HG02870 (cell line): Measurements from ENCODE around the gene TMEM184A.

Source experiments
- ATAC-seq: cut with Tn5 transposase; IDR thresholded peaks from one replicate; pipeline ENCODE4 v1.9.1; 2021; ENCODE audit warnings: mild to moderate bottlenecking, moderate library complexity; ENCODE audit not compliant: unreplicated experiment

The TMEM184A gene

DNA sequence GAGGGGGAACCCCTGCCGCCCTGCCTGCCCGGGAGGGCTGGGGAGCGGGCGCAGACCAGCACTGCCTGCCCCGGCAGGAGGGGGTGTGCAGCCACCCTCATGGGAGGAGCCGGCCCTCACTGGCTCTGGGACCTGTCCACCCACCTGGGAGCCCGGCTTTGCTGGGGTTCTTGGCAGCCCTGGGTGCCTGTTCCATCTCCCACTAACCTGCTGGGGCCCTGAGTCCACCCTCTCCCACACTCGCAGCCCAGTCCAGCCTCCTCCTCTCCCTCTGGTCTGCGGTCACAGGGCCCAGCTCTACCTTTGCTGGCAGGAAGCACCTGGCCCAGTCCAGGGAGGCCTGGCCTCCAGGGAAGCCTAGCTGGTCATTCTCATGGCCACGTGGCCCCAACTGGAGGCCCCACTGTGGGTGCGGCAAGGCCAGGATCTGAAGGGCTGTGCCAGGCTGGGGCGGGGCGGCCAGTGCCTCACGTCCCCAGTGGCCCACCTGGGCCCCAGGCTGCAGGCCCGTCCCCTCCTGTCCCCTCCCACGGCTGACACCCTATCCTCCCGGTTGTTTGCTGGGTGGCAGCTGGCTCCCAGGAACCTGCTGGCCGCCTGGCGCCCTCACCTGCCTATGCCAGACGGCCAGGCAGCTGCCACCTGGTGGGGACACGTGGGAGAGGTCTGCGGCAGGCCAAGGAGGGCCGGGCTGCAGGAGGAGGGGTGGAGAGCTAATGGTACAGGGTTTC is at the start of gene TMEM184A:
Gene TMEM184A, minus strand, starts transcription at position 393 of the 731 bp plus-strand sequence. CDS start 721 bp downstream, outside the sequence.
- no peak for ATAC-seq

GRCh38 chr7:1604383-1604782 is 48.4 kb upstream of the TMEM184A start:
- no peak for ATAC-seq

DNA sequence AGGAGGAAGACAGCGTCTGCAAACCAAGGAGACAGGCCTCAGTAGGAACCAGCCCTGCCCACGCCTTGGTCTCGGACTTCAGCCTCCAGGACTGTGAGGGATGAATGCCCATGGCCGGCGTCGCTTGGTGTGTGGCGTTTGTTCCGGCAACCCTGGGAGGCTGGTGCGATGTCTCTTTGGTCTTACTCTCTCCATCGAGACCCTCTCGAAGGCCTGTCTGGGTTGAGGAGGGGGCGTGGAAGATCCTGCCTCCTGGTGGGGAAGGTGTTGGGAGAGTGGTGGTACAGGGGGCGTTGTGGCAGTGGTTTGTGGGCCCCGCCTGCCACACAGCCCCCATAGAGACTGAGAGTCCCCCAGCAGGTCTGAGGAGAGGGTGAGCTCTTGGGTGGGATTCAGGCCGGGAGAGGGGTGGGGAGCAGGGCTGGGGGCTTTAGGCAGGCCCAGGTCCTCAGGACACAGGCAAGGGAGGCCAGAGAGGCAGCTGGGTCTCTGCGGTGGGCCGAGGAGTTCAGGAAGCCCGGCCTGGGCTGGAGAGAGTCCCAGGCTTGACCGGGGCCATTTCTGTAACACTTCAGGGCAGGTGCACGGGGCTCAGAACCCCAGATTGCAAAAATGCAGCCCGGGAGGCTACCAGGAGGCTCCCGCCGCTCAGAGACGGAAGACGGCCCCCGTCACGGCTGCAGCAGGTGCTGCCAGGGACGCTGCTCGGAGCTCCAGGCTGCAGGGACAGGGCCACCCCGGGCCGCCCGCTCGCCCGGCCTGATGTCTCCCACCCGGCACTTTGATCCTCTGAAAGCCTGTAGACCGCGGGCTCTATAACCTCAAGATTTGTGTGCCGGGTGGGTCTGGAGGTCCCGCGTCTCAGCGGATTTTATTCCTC is 47.6 kb upstream of the TMEM184A start:
- ATAC-seq: no peak

DNA sequence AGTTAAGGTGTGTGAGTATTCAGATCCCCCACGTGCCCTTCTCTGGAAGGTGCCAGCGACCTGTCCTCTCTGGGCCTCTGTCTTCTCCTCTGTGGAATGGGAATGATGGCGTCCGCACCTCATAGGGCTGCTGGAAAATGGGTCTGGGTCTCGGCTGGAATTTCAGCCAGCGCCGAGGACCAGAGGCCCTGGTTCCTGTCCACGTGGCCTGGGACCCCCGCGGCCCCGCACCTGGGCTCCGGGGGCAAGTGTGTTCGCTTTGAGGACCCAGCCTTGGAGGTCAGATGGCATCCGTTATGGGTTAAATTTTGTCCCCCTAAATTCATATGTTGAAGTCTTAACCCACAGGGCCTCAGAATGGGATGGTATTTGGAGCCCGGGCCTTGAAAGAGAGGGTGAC is 46.4 kb upstream of the TMEM184A start:
- no peak for ATAC-seq

DNA sequence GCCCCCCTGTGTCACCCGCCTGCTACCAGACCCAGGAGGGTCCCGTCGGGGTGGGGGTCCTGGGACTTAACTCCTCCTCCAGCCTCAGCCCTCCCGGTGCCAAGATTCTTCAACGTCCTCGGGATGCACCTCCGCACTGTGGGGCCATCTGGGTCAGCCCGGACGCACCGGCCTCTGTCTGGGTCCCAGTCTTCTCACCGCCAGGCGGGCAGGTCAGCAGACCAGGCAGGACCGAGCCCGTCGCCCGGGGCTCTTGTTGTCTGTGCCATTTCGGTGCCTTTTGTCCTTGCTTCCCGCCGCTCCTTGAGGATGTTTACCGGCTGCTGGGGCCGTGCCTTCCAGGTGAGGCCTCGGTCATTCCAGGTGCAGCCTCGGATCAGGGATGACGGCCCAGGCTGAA is 46.0 kb upstream of the TMEM184A start:
- ATAC-seq: no peak

- ATAC-seq: no peak
These were observed 43.8 kb upstream of the TMEM184A start for GRCh38 chr7:1599640-1600395.

DNA sequence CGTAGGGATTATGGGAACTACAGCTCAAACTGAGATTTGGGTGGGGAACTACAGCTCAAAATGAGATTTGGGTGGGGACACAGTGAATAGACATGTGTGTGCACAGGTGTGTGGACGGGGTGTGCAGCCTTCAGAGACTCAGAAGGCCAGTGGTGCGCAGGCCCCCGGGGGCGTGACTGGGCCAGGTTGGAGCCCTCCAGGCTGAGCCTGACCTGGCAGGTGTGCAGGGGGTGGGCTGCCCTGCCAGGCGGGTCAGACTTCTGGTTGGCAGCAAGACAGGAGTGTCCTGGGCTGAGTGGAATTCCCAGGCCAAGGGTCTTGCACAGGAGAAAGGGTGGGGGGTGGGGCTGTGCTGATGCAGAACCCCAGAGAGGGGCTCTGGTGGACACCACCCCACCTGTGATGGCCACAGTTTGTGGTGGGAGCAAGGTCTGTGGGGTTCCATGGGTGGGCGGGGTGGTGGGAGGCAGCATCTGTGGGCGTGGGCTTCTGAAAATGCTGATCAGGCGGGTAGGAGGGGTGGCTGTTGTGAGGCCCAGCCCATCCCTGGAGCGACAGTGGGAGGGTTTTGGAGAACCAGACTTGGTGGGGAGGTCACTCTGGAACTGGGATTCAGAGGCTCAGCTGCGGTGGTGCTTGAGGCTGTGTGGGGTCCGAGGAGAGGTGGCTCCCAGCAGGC is 43.1 kb upstream of the TMEM184A start:
- ATAC-seq: no peak

DNA sequence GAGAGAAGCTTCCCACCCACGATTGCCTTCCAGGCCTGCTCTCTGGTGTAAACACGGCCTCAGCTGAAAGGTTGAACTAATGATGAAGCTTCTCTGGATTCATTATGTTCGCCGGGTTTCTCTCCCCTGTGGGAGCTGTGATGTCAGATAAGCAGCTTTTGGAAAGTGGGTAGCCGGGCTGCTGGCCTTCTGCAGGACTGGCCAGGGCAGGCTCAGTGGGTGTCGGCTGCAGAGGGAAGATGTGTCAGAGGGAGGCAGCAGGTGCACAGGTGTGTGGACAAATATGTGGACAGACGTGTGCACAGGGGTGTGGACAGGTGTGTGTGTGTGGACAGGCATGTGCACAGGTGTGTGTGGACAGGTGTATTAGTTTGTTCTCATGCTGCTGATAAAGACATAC is 42.3 kb upstream of the TMEM184A start:
- ATAC-seq: no peak

GRCh38 chr7:1597791-1598190 is 41.8 kb upstream of the TMEM184A start:
- ATAC-seq: no peak

GRCh38 chr7:1597066-1597760 is 41.2 kb upstream of the TMEM184A start:
- no peak for ATAC-seq

DNA sequence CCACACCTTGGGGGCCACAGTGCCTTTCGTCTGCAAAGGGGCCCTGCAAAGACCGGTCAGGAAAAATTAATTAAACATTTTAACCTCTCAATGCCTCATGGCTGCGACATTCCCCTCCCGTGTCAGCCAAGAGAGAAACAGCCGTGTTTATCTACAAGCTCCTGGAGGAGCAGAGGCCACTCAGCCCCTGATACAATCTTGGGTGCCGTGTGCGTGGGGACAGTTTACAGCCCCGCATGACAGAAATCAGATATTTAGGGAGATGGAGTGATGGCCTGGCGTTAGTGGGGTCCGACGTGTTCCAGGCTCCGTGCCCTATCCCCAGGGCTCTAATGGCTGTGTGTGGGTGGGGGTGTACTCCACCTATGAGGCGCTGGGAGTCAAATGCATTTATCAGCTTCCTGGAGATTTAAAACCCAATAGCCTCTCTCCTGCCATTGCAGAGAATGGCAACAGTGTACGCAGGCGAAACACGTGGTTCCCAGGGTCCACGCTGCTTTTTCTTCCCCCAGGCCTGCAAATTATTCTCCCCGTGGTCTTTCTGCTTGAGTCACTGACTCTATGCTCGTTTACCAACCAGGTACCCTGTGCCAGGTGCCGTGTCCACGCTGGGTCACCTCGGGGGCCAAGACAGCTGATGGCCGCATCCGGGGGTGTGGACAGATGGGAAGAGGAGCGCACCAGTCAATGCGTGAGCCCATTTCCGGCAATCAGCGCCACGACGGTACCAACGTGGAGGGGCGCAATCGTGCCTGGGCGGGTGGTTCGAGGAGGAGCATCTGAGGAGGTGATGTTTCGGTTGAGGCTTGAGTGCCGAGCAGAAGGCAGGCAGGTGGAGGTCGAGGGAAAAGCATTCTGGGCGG is 40.4 kb upstream of the TMEM184A start:
- no peak for ATAC-seq

GRCh38 chr7:1595636-1596035 is 39.6 kb upstream of the TMEM184A start:
- ATAC-seq: no peak

DNA sequence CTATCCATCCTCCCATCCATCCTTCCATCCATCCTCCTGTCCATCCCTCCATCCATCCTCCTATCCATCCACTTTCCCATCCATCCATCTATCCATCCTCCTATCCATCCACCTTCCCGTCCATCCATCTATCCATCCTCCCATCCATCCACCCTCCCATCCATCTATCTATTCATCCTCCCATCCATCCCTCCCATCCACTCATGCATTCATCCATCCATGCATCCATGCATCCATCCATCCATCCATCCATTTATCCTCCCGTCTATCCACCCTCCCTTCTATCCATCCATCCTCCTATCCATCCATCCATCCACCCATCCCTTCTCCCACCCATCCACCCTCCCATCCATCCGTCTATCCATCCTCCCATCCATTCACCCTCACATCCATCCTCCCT is 39.0 kb upstream of the TMEM184A start:
- ATAC-seq: no peak

GRCh38 chr7:1593904-1594421 is 38.0 kb upstream of the TMEM184A start:
- ATAC-seq: no peak

GRCh38 chr7:1593091-1593866 is 37.3 kb upstream of the TMEM184A start:
- no peak for ATAC-seq

- no peak for ATAC-seq
These were observed 36.4 kb upstream of the TMEM184A start for GRCh38 chr7:1592299-1592871.

GRCh38 chr7:1591876-1592275 is 35.9 kb upstream of the TMEM184A start:
- no peak for ATAC-seq

- ATAC-seq: no peak
These were observed 35.4 kb upstream of the TMEM184A start for GRCh38 chr7:1591396-1591795.
